PC-3 (cell line): Measurements from ENCODE around the gene NARS2. TPM values are rescaled to one million over a fixed set of nuclear protein-coding genes. Genes with fewer than 3 reads are reported as not detected.
A peak's percentile ranks its signal among the peaks of the same experiment; 100 is the strongest.

Experiments used
- ATAC-seq: fragments of 200-7000 bp; cut with Tn5 transposase; 2 replicates; pipeline ENCODE4 v1.9.1; 2020; ENCODE audit warnings: mild to moderate bottlenecking, moderate library complexity
- Bru-seq: library from RNA; stranded (reverse); fragments of 400-500 nt; gene quantifications from one replicate; lab custom pipeline; 2021; lab: Mats Ljungman, UMichigan
- BruChase-seq, 2 experiments: library from RNA; stranded (reverse); fragments of 400-500 nt; gene quantifications; one replicate each; lab custom pipeline; 2021; lab: Mats Ljungman, UMichigan
- BruUV-seq: library from RNA; stranded (reverse); fragments of 400-500 nt; replicated peaks from 2 replicates; lab custom pipeline; 2021; lab: Mats Ljungman, UMichigan
- CTCF ChIA-PET: fragments of 300-600 bp; sonication (Branson Sonifier 250); formaldehyde crosslinking; loops from one replicate; lab custom pipeline; 2022; ENCODE audit warnings: antibody characterized with exemption; lab: Charles Lee
- POLR2A ChIA-PET: fragments of 300-600 bp; sonication (Branson Sonifier 250); formaldehyde crosslinking; loops from one replicate; lab custom pipeline; 2022; ENCODE audit warnings: antibody characterized with exemption; ENCODE audit not compliant: unreplicated experiment; lab: Charles Lee
- DNase-seq: peaks from one replicate; pipeline ENCODE4 v3.0.0-alpha.2; 2015
- H2AFZ ChIP-seq: fragments of 300-600 bp; sonication (generic); 2 replicates; pipeline ENCODE4 v1.6.0; 2016; ENCODE audit warnings: antibody characterized with exemption, low read length
- H3F3A ChIP-seq: fragments of 300-600 bp; sonication (generic); one replicate; pipeline ENCODE4 v1.6.0; 2017; ENCODE audit warnings: antibody characterized with exemption, low read length, control low read depth, mild to moderate bottlenecking; ENCODE audit not compliant: unreplicated experiment
- H3K27ac ChIP-seq: fragments of 300-600 bp; sonication (generic); 2 replicates; pipeline ENCODE4 v1.5.1; 2016; ENCODE audit warnings: mild to moderate bottlenecking, low read length
- H3K27me3 ChIP-seq: fragments of 300-600 bp; sonication (generic); 2 replicates; pipeline ENCODE4 v1.6.1; 2016; ENCODE audit warnings: low read length, mixed read lengths
- H3K36me3 ChIP-seq: fragments of 300-600 bp; sonication (generic); 2 replicates; pipeline ENCODE4 v1.6.1; 2016; ENCODE audit warnings: low read depth, mixed run types, low read length, mixed read lengths
- H3K4me1 ChIP-seq: fragments of 300-600 bp; sonication (generic); 2 replicates; pipeline ENCODE4 v1.5.1; 2016; ENCODE audit warnings: low read length; ENCODE audit not compliant: insufficient read depth
- H3K4me2 ChIP-seq: fragments of 300-600 bp; sonication (generic); 2 replicates; pipeline ENCODE4 v1.6.0; 2016; ENCODE audit warnings: low read length
- H3K4me3 ChIP-seq: fragments of 300-600 bp; sonication (generic); 2 replicates; pipeline ENCODE4 v1.5.1; 2016; ENCODE audit warnings: mild to moderate bottlenecking, low read length, mixed read lengths
- H3K79me2 ChIP-seq: fragments of 300-600 bp; sonication (generic); 2 replicates; pipeline ENCODE4 v1.6.1; 2017; ENCODE audit warnings: low read length, mixed read lengths
- H3K9ac ChIP-seq: fragments of 300-600 bp; sonication (generic); 2 replicates; pipeline ENCODE4 v1.6.0; 2016; ENCODE audit warnings: mild to moderate bottlenecking, low read length
- H3K9me2 ChIP-seq: fragments of 300-600 bp; sonication (generic); replicated peaks from 2 replicates; pipeline ENCODE4 v1.6.1; 2016; ENCODE audit warnings: mixed run types, low read length, mixed read lengths
- H3K9me3 ChIP-seq: fragments of 300-600 bp; sonication (generic); 2 replicates; pipeline ENCODE4 v1.6.1; 2016; ENCODE audit warnings: low read length, mixed read lengths
- H4K20me1 ChIP-seq: fragments of 300-600 bp; sonication (generic); 2 replicates; pipeline ENCODE4 v1.6.1; 2016; ENCODE audit warnings: low read length, mixed read lengths
- CTCF ChIP-seq: fragments of 300-600 bp; sonication (generic); conservative IDR thresholded peaks from 2 replicates; pipeline ENCODE4 v1.5.1; 2017; ENCODE audit warnings: antibody characterized with exemption, low read depth, mild to moderate bottlenecking, low read length
- EZH2 ChIP-seq: fragments of 300-600 bp; sonication (generic); IDR thresholded peaks from one replicate; pipeline ENCODE4 v1.6.1; 2017; ENCODE audit warnings: antibody characterized with exemption, mild to moderate bottlenecking, low read length; ENCODE audit not compliant: unreplicated experiment
- EZH2phosphoT487 ChIP-seq: fragments of 300-600 bp; sonication (generic); IDR thresholded peaks from 2 replicates; pipeline ENCODE4 v1.6.1; 2018; ENCODE audit warnings: mild to moderate bottlenecking, antibody characterized with exemption, low read length, borderline replicate concordance
- intact Hi-C: fragments of 100-400 bp; cut with micrococcal nuclease; formaldehyde crosslinking; loops from 2 replicates; pipeline ENCODE4 v1.9.0; 2023
- long read RNA-seq: library from polyadenylated mRNA; unstranded; transcript quantifications from one replicate; pipeline ENCODE4 v2.0.0, GENCODE V29; 2021; ENCODE audit not compliant: unreplicated experiment
- total RNA-seq: library from RNA; depleted of rRNA; stranded (reverse); fragments of >200 nt; gene quantifications from 2 replicates; pipeline ENCODE4 v1.2.3, GENCODE V29; 2014; rRNA removed

The NARS2 gene
- total RNA-seq (33.5 and 35.5 TPM in 2 replicates), Bru-seq, nascent RNA (percentile 83 among the genes with signal in this experiment), BruChase-seq, experiment 1, labeled RNA remaining after a 6-hour chase (percentile 70 among the genes with signal in this experiment), BruChase-seq, experiment 2, labeled RNA remaining after a 2-hour chase (percentile 73 among the genes with signal in this experiment)
- long read RNA-seq, transcript NARS2-201 (14 exons, 2,519 nt), result major isoform, 83 of 122 reads
- long read RNA-seq, partial matches to known transcripts, result 9 of 122 reads
- long read RNA-seq, other reads (novel, unspliced or antisense), result 30 of 122 reads

- TSS peak; percentile 91 for BruUV-seq
- peak within 1 kb of the TSS; percentile 92 for H3K4me3 ChIP-seq
- peak within 1 kb of the TSS; percentile 87 for H3K4me2 ChIP-seq
- peaks cover 21% of the 10 kb centered on the region for H3K4me1 ChIP-seq
- no peaks in the 10 kb centered on the region for H3K9me2 ChIP-seq
- H3K9me3 ChIP-seq, result no peaks in the 10 kb centered on the region
- H3K36me3 ChIP-seq, result peaks cover 16% of the 10 kb centered on the region; the same call in 1 of the 2 replicates
- H3K27ac ChIP-seq, result peak within 1 kb of the TSS; percentile 21
- POLR2A ChIA-PET, result interaction anchor here (0.5 to 0.6 kb wide), 2 partner anchors 228 to 264 kb away, joined by 6 to 10 read pairs; no protein-coding TSS in a partner anchor
- TF ChIP-seq EZH2phosphoT487, result no peak
- TF ChIP-seq EZH2, result no peak
- no peak for TF ChIP-seq CTCF
- intact Hi-C loops, result no loop called here
- CTCF ChIA-PET, result interaction anchor here (0.6 to 1.5 kb wide), 3 partner anchors 11 to 525 kb away, joined by 4 to 8 read pairs (median 5); no protein-coding TSS in a partner anchor
- no peaks in the 10 kb centered on the region for H3F3A ChIP-seq
- no peaks in the 10 kb centered on the region for H3K27me3 ChIP-seq
- peak within 1 kb of the TSS; percentile 93 for H3K9ac ChIP-seq
- H2AFZ ChIP-seq, result peak within 1 kb of the TSS; percentile 99
- H3K79me2 ChIP-seq, result peaks cover 33% of the 10 kb centered on the region
- DNase-seq (peak; percentile 99), ATAC-seq (peak; percentile 94)
- H4K20me1 ChIP-seq, result no peaks in the 10 kb centered on the region
Measured at GRCh38 chr11:78574386-78575381, at the start of gene NARS2. NARS2 (minus strand) TSS chr11:78574864; CDS start chr11:78574488, 376 bp downstream.

GRCh38 chr11:78622666-78623065, 48.0 kb upstream of the NARS2 start:
- DNase-seq (peak; percentile 45), ATAC-seq (no peak)
- H4K20me1 ChIP-seq, result no peaks in the 10 kb centered on the region
- H3K9me2 ChIP-seq, result no peaks in the 10 kb centered on the region
- no peak overlapping the region for H3K27ac ChIP-seq
- peaks cover 4% of the 10 kb centered on the region; the same call in 1 of the 2 replicates for H3K9me3 ChIP-seq
- POLR2A ChIA-PET, result no interaction called here
- H3K27me3 ChIP-seq, result no peaks in the 10 kb centered on the region
- H3K4me2 ChIP-seq, result no peak overlapping the region
- H3F3A ChIP-seq, result no peaks in the 10 kb centered on the region
- H3K79me2 ChIP-seq, result no peaks in the 10 kb centered on the region
- no peaks in the 10 kb centered on the region for H3K36me3 ChIP-seq
- BruUV-seq, result no TSS peak
- H3K4me1 ChIP-seq, result no peaks in the 10 kb centered on the region
- intact Hi-C loops, result no loop called here
- H3K4me3 ChIP-seq, result no peak overlapping the region
- no peak overlapping the region for H3K9ac ChIP-seq
- no peak overlapping the region for H2AFZ ChIP-seq
- CTCF ChIA-PET, result no interaction called here
- no peak for TF ChIP-seq CTCF
